Hepatocyte (in vitro differentiated cells): ENCODE measurements around the gene RELL1. TPM values are rescaled to one million over a fixed set of nuclear protein-coding genes. Genes with fewer than 3 reads are reported as not detected.

ENCODE experiments used
- DNase-seq: peaks from one replicate; pipeline ENCODE4 v3.0.0-alpha.2; 2016; ENCODE audit warnings: low spot score
- H2AFZ ChIP-seq: fragments of 200-600 bp; sonication (generic); 2 replicates; pipeline ENCODE4 v1.6.0; 2016; ENCODE audit warnings: antibody characterized with exemption, mild to moderate bottlenecking
- H3K27ac ChIP-seq: fragments of 200-600 bp; sonication (generic); 2 replicates; pipeline ENCODE4 v1.5.1; 2016; ENCODE audit warnings: mild to moderate bottlenecking
- H3K27me3 ChIP-seq: fragments of 200-600 bp; sonication (generic); 2 replicates; pipeline ENCODE4 v1.6.1; 2016
- H3K36me3 ChIP-seq: fragments of 200-600 bp; sonication (generic); replicated peaks from 2 replicates; pipeline ENCODE4 v1.5.1; 2016; ENCODE audit warnings: low read depth; ENCODE audit not compliant: insufficient read depth
- H3K4me1 ChIP-seq: fragments of 200-600 bp; sonication (generic); 2 replicates; pipeline ENCODE4 v1.5.1; 2016; ENCODE audit warnings: mild to moderate bottlenecking, moderate library complexity; ENCODE audit not compliant: insufficient read depth
- H3K4me2 ChIP-seq: fragments of 200-600 bp; sonication (generic); 2 replicates; pipeline ENCODE4 v1.6.0; 2016
- H3K4me3 ChIP-seq: fragments of 200-600 bp; sonication (generic); 2 replicates; pipeline ENCODE4 v1.5.1; 2016; ENCODE audit warnings: mild to moderate bottlenecking
- H3K79me2 ChIP-seq: fragments of 200-600 bp; sonication (generic); 2 replicates; pipeline ENCODE4 v1.6.0; 2017; ENCODE audit warnings: mild to moderate bottlenecking
- H3K9me2 ChIP-seq: fragments of 200-600 bp; sonication (generic); replicated peaks from 2 replicates; pipeline ENCODE4 v1.6.0; 2017; ENCODE audit warnings: mild to moderate bottlenecking; ENCODE audit not compliant: insufficient read depth
- H3K9me3 ChIP-seq: fragments of 200-600 bp; sonication (generic); 2 replicates; pipeline ENCODE4 v1.5.1; 2016; ENCODE audit warnings: low read depth, mild to moderate bottlenecking
- H4K20me1 ChIP-seq: fragments of 200-600 bp; sonication (generic); 2 replicates; pipeline ENCODE4 v1.6.0; 2016; ENCODE audit warnings: mild to moderate bottlenecking; ENCODE audit not compliant: insufficient read depth, poor library complexity, severe bottlenecking
- EZH2 ChIP-seq: fragments of 200-600 bp; sonication (generic); IDR thresholded peaks from 2 replicates; pipeline ENCODE4 v1.6.1; 2016; ENCODE audit warnings: antibody characterized with exemption, mild to moderate bottlenecking, borderline replicate concordance
- EZH2phosphoT487 ChIP-seq: fragments of 200-600 bp; sonication (generic); IDR thresholded peaks from one replicate; pipeline ENCODE4 v1.6.1; 2018; ENCODE audit warnings: antibody characterized with exemption, mild to moderate bottlenecking, low read depth, moderate library complexity; ENCODE audit not compliant: unreplicated experiment, severe bottlenecking
- WGBS: methylation state at CpG from one replicate; pipeline ENCODE4 v1.1.6; 2016; ENCODE audit warnings: low lambda C conversion rate; ENCODE audit errors: missing lambda C conversion rate; 5-methylcytosine and 5-hydroxymethylcytosine counted together
- polyA plus RNA-seq: library from polyadenylated mRNA; unstranded; fragments of >200 nt; fragmentation: Nextera tagmentation; extraction: Ambion mirVana; gene quantifications from 2 replicates; pipeline ENCODE4 v1.2.1, GENCODE V29; 2016
- total RNA-seq: library from RNA; depleted of rRNA; stranded (reverse); fragments of >200 nt; gene quantifications from 2 replicates; pipeline ENCODE4 v1.2.3, GENCODE V29; 2014
- TF ChIP-seq, protein P1 (sequence below): fragments of 200-600 bp; sonication (generic); IDR thresholded peaks from 2 replicates; pipeline ENCODE4 v1.5.1; 2016; ENCODE audit warnings: antibody characterized with exemption, mild to moderate bottlenecking; ENCODE audit not compliant: poor library complexity

RELL1 gene
- total and polyA plus RNA-seq, 2 experiments from 2014 or later, result 5.5 to 39.8 TPM

DNA sequence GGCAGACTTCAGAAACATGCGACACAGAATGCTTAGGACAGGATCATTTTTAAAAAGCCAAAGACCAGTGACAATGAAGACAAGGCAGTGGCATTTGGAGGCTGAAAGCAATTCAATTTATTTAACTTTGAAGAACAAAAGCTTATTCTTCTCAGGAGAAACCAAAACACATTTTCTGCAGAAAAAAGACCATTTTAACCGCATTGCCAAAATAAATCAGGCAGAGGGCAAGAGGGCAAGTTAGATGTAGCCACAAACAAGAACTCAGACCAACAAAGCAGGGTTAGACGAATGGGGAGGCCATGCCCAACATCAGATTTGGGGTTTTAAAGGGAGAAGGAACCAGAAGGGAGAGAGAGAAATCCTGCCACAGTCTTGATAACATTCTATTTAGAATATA lies 58.9 kb downstream of the RELL1 start:
- Histone ChIP-seq H4K20me1 (no peaks in the 10 kb centered on the region), H2AFZ (no peak overlapping the region), H3K27me3 (no peaks in the 10 kb centered on the region), H3K9me2 (no peaks in the 10 kb centered on the region), H3K9me3 (no peaks in the 10 kb centered on the region), H3K27ac (no peak overlapping the region), H3K4me3 (no peak overlapping the region), H3K4me2 (no peak overlapping the region), H3K36me3 (no peaks in the 10 kb centered on the region), H3K79me2 (no peaks in the 10 kb centered on the region), H3K4me1 (no peaks in the 10 kb centered on the region)
- WGBS, result 89% methylated on average over 3 of the region's 3 CpGs
- no peak for DNase-seq
- no peak for TF ChIP-seq EZH2

DNA sequence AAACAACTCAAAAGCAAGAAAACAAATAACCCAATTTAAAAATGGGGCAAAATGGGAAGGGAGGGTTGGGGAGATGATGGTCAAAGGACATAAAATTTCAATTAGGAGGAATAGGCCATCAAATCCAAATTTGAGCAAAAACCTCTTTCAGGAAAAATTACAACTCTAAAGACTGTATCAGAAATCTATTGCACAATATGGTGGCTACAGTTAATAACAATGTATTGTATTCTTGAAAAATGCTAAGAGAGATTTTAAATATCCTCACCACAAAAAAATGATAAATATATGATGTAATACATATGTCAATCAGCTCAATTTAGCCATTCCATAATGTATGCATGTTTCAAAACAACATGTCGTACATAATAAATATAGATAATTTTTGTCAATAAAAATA lies 60.7 kb downstream of the RELL1 start:
- Histone ChIP-seq H3K27ac (no peak overlapping the region), H3K4me3 (no peak overlapping the region), H3K9me3 (no peaks in the 10 kb centered on the region), H4K20me1 (no peaks in the 10 kb centered on the region), H3K4me1 (no peaks in the 10 kb centered on the region), H3K79me2 (no peaks in the 10 kb centered on the region), H3K27me3 (no peaks in the 10 kb centered on the region), H3K4me2 (no peak overlapping the region), H3K36me3 (no peaks in the 10 kb centered on the region), H2AFZ (no peak overlapping the region), H3K9me2 (no peaks in the 10 kb centered on the region)
- no peak for DNase-seq
- WGBS, result 97% methylated on average over 1 of the region's 1 CpG
- TF ChIP-seq EZH2phosphoT487 (no peak), EZH2 (no peak)
- TF ChIP-seq, protein P1, sequence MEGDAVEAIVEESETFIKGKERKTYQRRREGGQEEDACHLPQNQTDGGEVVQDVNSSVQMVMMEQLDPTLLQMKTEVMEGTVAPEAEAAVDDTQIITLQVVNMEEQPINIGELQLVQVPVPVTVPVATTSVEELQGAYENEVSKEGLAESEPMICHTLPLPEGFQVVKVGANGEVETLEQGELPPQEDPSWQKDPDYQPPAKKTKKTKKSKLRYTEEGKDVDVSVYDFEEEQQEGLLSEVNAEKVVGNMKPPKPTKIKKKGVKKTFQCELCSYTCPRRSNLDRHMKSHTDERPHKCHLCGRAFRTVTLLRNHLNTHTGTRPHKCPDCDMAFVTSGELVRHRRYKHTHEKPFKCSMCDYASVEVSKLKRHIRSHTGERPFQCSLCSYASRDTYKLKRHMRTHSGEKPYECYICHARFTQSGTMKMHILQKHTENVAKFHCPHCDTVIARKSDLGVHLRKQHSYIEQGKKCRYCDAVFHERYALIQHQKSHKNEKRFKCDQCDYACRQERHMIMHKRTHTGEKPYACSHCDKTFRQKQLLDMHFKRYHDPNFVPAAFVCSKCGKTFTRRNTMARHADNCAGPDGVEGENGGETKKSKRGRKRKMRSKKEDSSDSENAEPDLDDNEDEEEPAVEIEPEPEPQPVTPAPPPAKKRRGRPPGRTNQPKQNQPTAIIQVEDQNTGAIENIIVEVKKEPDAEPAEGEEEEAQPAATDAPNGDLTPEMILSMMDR, result no peak

GRCh38 chr4:37623940-37624339 lies 62.2 kb downstream of the RELL1 start:
- H3K27ac ChIP-seq, result no peak overlapping the region
- no peak overlapping the region for H2AFZ ChIP-seq
- no peak overlapping the region for H3K4me2 ChIP-seq
- WGBS, result 94% methylated on average over 8 of the region's 8 CpGs
- H3K9me3 ChIP-seq, result no peaks in the 10 kb centered on the region
- no peaks in the 10 kb centered on the region for H3K9me2 ChIP-seq
- DNase-seq, result no peak
- no peaks in the 10 kb centered on the region for H3K36me3 ChIP-seq
- H3K4me1 ChIP-seq, result no peaks in the 10 kb centered on the region
- H3K27me3 ChIP-seq, result no peaks in the 10 kb centered on the region
- H4K20me1 ChIP-seq, result no peaks in the 10 kb centered on the region
- TF ChIP-seq, protein P1, result no peak
- no peak for TF ChIP-seq EZH2phosphoT487
- no peak for TF ChIP-seq EZH2
- H3K4me3 ChIP-seq, result no peak overlapping the region
- no peaks in the 10 kb centered on the region for H3K79me2 ChIP-seq

DNA sequence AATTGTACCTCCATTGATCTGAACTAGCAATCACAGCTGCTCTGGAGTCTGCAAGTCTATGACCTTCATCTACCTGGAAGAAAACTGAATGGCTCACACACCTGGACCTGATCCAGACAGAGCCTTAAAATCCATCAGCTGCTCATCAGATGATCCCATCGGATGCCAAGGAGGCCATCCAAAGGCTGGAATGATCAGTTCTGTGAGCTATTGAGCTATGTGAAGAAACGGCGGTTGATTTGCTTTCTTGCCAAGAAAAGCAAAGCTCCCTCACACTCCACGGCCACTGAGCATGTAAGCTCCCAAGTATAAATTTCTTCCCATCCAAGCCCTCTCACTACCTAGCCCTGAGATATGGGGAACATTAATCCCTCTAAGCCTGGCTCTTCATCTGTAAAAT lies 63.1 kb downstream of the RELL1 start:
- no peak for DNase-seq
- H3K4me2 ChIP-seq, result no peak overlapping the region
- 95% methylated on average over 4 of the region's 4 CpGs for WGBS

More for the DNA sequence above, 63.1 kb downstream of the RELL1 start:
- Histone ChIP-seq H3K9me2 (no peaks in the 10 kb centered on the region), H3K36me3 (no peaks in the 10 kb centered on the region), H3K4me1 (no peaks in the 10 kb centered on the region), H3K27me3 (no peaks in the 10 kb centered on the region), H4K20me1 (no peaks in the 10 kb centered on the region), H3K79me2 (no peaks in the 10 kb centered on the region), H3K27ac (no peak overlapping the region), H3K4me3 (no peak overlapping the region), H3K9me3 (no peaks in the 10 kb centered on the region), H2AFZ (no peak overlapping the region)
- TF ChIP-seq EZH2 (no peak), EZH2phosphoT487 (no peak)
- TF ChIP-seq, protein P1, result no peak
